DMS114 treated with DMSO at 0.1 percent for 48 hours (cell line): Measurements from ENCODE around the gene NEDD4L.

ENCODE experiments used
- DNase-seq: peaks from one replicate; lab custom pipeline; 2025; ENCODE audit not compliant: unreplicated experiment; lab: John Stamatoyannopoulos, UW

The NEDD4L gene

DNA sequence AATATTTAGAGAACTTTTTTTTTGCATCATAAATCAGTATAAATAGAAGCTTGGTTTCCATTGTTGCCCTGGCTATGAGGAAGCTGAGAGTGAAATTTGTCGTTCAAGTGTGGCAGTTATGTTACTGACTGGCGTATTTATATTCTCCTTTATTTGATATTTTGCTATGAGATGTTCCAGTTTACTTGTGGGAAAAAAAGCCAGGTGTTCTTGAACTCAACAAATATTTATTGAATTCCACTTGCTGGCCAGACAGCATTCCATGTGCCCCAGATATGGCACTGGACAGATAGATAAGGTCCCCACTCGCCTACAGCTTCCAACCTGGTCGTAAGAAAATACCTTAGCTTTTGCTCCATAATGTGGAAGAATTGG lies 44.7 kb downstream of the NEDD4L start:
- DNase-seq = no peak

DNA sequence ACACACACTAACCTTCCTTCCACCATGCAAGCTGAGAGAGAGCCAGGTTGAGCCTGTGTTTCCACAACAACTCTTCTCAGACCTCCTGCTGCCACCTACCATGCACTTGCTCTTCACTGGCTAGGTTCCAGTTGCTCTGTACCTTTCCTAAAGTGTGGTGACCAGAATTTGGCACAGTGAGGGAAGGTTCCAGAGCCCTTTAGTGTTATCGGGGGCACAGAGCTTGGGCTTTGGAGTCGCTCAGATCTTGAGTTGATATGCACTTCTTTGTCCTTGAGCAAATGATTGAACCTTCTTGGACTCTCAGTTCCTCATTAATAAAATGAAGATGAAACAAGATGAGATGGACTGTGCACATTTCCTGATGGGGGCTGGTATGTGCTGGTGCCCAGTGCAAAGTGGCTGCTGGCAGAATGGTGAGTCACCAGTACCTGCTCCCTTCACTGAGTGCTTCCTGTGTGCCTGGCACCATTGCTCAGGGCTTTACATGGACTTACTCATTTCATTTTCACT lies 47.1 kb downstream of the NEDD4L start:
- no peak for DNase-seq

DNA sequence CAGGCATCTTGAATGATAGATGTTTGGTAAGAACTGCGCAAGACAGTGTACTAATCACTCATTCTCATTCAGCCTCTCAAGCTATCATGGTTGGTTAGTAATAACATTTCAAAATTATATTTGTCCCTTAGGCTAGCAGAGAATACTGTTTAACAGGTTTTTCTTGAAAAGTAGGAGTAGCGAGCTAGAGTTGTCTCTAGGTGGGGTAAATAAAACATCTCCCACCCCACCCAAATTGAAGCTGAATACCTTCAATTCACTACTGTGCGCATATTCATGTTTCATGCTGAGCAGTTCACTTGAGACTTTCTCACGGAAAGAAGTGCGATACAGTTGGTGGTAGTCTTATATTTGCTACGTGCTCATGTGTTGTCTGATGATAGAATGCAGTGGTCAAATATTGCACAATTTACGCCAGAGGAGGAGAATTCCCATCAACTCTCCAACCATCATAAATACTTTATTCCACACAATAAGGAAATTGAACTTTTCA lies 49.3 kb downstream of the NEDD4L start:
- DNase-seq = no peak

DNA sequence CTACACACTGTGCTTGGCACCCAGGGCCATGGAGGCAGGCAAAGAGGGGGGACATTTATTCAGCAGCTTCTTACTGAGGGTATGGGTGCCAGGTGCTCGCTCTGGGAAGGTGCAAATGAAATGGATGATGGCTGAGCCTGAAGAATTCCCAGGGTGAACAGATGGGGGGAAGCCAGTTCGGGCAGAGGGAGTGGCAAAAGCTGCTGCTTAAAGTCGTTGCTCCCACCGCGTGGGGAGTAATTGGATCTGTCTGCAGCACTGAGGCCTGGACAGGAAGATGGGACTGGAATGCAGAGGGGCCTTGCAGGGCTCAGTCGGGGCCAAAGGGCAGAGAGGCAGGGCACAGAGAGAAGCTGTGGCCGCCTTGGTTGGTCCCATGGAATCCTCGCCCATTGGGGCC lies 51.2 kb downstream of the NEDD4L start:
- DNase-seq = no peak

DNA sequence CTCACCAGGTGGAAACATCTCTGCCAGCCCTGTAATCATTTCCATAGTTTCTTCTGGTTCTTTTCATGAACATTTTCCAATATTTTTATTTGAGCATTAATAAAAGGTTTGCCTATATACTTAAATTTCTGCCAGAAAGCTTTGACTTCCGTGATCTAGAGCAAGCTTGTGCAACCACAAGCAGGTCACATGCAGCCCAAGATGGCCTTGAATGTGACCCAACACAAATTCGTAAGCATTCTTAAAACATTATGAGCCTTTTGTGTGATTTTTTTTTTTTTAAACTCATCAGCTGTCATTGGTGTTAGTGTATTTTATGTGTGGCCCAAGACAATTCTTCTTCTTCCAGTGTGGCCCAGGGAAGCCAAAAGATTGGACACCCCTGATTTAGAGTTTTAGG lies 51.6 kb downstream of the NEDD4L start:
- no peak for DNase-seq

DNA sequence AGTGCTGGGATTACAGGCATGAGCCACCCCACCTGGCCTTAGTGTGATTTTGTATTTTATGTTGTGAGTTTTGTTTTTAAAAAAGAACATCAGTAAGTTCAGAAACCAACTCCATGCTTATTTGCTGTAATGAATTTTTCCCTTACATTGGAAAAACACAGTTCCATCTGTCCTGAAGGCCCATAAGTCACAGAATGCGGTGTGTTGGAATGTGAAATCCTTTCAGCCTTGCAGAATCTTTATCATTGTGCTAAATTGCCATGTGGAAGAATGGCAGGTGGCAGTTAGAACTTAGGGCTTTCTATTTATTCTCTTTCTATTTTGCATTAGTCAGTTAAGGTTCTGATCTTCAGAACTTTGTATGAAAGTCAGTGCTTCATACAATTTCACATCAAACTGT lies 52.6 kb downstream of the NEDD4L start:
- no peak for DNase-seq

DNA sequence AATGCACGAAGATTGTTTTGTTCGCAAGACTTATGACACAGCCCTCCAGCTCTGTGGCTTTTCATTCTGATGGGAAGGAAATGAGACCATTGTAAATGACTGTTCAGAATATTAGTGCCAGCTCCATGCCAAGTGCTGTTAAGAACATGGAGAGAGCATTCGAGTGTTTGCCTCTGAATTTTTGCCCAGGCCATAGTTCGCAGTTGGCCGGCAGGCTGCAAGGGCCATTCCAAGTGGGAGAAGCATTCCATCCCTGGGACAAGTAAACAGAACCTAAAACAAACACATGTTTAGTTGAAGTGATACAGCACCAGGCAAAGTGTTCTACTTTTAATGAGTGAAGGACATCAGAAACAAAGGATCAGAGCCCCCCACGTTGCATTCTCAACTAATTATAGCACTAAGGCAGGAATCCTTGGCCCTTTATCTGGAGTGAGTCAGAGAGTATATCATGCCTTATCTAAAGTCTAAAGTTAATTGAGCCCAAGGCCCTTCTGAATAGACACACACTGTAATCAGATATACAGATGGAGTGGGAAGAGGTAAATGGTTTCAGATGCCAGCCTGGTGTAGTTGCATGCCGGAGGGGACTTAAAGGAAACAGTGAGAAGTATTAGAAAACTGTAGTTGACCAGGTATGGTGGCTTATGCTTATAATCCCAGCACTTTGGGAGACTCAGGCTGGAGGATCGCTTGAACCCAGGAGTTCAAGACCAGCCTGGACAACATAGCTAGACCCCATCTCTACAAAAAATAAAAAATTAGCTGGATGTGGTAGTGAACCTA lies 53.3 kb downstream of the NEDD4L start:
- no peak for DNase-seq

DNA sequence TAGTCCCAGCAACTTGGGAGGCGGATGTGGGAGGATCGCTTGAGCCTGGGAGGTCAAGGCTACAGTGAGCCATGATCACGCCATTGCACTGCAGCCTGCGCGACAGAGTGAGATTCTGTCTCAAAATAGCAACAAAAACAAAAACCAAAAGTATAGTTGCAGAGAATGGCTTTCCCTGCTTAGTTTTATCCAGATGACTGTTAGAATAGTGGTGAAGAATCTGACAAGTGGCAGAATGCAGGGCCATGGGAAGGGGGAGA lies 53.8 kb downstream of the NEDD4L start:
- no peak for DNase-seq

DNA sequence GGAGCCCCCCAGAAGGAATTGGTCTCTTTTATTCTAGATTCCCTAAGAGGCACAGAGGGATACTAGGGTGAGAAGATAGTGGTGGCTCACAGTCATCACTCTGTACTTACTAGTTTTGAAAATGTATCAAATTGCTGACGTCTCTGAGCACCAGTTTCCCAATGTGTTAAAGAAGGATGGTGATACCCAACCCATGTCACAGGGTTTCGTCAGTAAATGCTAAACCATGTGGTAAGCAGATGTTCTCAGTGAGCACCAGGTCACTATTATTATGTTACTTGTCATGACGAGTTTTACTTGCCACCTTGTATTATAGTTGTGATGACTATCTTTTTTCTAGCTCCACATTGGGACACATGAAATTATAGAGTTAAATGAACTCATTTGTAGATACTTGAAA lies 54.7 kb downstream of the NEDD4L start:
- DNase-seq = no peak

DNA sequence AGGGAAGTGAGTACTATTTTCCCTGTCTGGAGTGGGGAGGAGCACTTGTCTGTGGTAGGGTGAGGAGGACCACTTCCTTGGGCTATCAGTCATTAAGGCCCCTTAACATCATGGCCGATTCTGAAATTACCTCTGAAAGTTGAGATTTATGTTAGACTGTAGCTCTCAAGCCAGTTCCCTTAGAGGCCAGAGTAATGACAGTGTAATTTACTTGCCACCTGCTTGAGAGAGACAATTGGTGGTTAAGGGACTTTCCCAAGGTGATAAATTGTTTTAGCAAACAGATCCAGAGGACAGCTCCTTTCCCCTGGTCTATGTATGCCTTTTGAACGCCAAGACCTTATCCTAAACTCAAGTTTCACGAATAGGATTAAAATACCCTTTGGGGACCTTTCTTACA lies 56.1 kb downstream of the NEDD4L start:
- no peak for DNase-seq

DNA sequence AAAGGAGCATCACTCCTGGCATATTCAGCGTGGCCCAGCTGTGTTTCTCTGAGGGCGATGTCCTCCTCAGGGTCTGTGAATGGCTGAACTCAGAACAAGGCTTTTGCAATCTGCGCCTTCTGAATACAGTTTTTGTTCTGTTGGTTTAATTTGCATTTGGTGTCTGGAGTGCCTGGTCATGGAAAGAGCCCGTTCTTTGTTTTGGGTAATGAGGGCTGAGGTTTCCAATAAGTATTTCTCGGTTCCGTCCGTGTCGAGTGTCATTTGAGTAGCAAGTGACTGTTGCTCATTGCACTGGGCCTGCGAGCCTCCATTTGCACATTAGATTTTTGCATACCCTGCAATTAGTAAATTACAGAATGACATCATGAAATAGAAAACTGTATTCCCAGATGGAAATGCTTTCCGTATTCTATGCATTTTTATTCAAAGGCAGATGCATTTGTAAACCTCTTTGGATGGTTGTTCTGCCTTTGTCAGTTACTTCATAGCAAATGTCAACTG lies 57.3 kb downstream of the NEDD4L start:
- DNase-seq = no peak

DNA sequence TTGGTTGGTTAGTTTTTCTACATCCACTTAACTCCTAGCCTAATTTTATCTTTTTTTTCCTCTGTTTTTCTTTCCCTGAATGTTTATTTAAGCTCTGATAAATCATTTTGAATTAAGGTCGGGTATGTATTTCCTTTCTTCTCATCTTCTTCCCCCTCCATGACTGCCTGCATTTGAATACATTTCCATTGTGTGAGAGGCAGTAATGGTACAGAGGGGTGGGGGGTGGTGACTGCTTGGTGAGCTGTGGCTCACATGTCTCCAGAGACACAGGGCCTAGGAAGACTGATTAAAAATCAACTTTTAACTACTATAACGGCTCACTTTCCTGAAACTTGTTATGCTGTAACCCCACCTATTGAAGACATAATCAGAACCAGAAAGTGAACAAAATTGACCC lies 58.0 kb downstream of the NEDD4L start:
- no peak for DNase-seq

DNA sequence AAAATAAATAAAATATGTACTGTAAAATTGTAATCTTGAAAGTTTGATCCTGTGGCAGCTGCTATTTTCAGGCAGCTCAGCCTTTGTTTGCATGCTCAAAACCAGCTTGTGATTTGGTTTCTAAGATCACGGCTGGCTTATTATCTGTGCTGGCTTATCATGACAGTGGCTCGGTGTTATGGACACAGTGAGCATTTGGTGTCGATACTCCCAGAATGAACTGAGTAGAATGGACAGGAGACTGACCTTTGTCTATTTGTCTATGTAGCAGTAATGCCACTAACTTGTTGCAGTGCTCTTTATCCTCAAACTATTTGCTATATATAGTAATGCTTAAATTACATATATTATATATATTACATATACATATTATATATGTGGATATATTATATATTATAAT lies 58.8 kb downstream of the NEDD4L start:
- no peak for DNase-seq

DNA sequence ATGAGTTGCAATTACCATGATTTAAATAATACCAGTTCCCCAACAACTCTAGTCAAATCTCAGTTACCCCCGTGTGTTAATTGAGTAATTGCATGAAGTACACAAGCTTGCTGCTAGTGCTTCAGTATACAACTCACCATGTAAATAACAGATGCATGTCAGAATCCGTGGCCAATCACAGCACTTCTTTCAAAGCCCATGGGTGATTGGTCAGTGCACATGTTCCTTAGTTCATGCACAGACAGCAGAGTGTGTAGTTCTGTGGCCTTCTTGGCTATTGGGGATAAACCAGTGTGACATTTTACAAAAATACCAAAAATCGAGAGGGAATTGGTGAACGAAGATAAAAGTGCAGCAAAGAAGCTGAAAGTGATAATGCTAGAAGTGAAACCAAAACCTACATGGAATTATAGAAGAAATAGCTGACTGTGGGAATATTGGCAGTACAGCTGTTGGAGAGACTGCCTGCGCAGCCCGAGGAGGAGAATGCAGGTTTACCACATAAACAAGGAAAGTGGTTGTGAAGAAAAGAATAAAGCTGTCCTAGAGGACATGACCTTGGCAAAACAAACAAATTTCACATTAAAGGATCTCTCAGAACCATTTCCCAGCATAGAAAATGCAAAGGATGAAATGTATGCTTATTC lies 59.4 kb downstream of the NEDD4L start:
- no peak for DNase-seq

DNA sequence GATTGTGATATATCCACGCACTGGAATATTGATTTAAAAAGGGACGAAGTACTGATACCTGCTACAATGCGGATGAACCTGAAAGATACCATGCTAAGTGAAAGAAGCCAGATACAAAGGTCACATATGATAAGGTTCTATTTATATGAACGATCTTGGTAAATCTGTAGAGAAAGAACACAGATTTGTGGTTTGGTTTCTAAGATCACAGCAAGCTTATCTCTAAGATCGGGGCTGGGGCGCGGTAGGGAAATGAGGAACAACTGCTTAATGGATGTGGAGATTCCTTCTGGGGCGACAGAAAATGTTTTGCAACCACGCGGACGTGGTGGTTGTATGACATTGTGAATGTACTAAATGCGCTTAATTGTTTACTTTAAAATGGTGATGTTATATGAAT lies 60.1 kb downstream of the NEDD4L start:
- no peak for DNase-seq

DNA sequence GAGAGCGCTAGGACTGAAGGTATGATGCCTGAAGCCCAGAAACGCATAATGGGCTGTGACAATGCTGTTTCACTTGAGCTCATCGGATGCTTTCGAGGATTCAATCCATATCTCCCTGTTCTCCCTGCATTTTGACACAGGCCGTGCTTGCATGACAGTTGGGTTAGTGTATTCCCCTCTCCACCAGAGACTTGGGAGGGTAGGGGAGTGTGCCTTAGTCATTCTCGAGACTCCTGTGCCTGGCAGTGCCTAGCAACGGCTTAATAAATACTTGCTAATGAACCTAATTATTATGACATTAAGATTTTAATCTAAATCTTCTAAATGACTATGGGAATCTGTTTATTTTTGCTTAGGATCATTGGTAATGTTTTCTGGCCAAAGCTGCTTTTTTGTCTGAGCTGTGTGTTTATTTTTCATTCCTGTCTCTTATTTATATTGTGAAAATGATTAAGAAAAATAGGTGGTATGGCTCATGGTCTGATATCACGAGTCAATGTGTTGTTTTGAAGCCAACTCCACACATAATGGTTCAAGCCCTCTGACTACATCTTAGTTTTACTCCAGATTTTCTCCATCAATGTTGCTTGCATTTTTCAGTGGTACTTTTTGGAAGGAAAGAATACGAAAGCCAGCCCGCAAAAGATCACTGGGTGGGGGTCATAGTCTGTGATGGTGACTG lies 61.3 kb downstream of the NEDD4L start:
- no peak for DNase-seq

DNA sequence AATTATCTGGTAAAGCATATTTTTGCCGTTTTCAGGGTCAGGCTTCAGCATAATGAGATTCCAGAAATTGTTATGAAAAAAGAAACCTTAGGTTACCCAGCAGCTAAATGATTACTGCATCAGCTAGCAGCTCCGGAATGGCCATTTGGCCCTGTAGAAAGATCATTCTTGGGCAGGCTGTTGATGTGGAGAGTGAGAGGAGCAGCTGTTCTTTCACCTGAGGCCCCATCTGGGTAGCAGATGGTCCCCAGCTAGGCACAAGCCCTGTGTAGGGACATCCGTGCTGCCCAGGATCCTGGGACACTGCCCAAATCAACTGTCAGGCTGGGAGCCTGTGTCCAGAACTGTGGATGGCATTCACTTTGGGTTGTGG lies 61.8 kb downstream of the NEDD4L start:
- DNase-seq = no peak

DNA sequence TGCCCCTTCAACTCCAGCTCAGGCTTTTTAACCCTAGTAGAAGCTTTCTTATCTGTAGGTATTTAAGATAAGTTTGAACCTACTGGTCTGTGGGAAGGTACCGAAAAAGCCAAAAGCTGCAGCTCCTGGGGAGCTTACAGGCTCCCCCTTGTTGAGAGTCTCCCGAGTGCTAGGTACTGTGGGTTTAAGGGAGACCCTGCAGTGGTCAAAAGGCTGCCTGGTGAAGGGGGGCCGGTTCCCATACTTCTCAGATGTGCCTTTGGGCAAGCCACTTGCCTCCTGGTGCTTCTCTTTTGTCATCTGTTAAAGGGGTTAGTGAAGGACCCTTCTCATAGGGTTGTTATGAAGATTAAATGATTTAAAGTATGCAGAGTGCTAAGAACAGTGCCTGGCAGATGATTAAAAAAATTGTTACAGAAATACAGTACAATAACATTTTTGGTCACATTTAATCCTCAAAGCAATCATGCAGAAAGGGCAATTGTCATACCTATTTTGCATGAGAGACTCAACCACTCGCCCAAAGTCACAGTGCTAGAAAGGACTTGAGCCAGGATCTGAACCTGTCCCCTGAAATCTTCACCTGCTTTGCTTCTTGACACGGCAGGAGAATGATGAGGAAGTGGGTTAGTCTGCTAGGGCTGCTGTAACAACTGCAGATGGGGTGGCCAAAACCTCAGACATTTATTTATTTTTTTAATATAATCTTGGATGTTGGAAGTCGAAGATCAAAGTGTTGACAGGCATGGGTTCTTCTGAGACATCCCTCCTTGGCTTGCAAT lies 62.5 kb downstream of the NEDD4L start:
- DNase-seq = no peak

DNA sequence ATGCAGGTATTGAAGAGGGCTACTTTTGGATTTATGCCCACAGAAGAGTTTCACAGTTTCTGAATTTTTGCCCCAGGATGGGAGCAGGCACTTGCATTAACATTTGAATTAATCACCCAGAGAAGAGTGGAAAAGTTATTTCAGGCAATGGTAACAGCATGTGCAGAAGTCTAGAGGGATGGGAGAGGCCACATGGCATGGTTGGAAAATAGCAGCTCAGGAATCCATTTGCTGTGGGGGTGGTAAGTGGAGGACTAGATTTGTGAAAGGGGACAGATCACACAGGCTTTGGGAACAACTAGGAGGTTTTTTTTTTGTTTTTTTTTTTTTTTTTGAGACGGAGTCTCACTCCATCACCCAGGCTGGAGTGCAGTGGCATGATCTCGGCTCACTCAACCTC lies 65.2 kb downstream of the NEDD4L start:
- no peak for DNase-seq

DNA sequence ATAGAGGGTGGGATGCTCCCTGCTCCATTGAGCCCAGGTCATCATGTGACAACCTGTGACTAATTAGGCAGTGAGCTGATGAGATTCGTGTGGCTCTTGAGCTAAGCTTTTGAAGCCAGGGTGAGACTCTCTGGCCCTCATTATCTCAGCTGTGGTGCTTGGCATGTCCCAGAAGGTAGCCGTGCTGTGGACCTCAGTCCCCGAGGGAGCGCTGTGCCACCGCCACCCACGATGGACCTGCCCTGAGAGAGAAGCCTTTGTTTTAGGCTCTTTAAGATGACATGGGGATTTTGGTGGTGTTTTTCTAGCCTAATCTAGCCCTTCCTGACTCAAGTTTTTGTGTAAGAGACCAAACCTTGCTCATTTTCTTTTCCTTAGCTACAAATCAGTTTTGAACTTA lies 66.4 kb downstream of the NEDD4L start:
- DNase-seq = no peak

DNA sequence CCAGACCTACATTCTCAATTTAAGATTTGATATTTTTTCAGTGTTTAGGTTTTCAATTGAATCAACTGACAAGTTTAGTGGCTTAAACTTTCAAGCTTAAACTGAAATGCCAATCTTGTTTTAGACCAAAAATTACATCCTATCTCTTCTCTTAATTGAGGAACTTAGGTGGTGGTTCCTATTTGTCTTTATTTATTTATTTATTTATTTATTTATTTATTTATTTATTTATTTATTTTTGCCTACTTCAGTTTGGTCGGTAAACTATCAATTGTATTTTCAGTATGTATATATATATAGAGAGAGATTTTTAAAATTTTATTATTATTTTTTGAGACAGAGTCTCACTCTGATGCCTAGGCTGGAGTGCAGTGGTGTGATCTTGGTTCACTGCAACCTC lies 68.1 kb downstream of the NEDD4L start:
- DNase-seq = no peak
